ENCODE results near the gene ESPL1.
"Not testable (repeated sequence)": the region's sequence is repeated elsewhere in the genome, so short reads cannot be mapped to it uniquely, and the experiment has no call there.

Gene ESPL1

DNA sequence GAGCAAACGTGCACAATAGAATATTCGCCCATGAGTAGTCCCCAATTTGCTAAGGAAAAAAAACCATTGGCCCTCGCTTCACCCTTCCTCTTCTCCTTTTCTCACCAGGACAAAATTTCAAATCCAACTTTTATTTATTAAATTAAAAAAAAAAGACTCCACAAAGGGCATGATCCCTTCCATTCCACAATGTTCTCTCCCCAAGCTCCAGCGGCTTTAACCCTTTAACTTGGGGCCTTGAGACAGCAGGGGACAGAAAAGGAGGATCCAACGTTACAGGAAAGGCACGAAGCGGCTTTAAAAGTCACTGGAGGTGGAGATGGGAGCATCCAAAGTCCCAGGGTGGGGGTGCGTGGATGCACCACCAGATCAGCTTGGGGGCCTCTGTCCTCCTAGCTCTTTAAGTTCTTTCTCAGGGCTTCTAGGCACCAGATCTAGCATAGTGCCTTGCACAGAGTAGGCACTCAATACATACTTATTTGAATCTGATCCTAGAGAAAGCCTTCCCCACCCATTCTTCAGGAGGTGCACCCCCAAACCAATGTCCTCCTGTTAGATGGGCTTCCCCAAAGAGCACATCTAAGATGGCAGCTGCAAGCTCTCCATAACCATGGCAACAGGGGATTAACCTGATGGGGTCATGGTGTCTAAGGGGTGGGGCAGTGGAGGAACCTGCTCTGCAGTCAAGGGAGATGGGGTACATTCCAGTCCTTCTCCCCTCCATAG lies 58.5 kb downstream of the ESPL1 start:
- in situ Hi-C loops (cut with MboI; ENCODE audit: low sequenced_read_pairs, unreplicated experiment), result no loop called here
- TF ChIP-seq, protein P1, sequence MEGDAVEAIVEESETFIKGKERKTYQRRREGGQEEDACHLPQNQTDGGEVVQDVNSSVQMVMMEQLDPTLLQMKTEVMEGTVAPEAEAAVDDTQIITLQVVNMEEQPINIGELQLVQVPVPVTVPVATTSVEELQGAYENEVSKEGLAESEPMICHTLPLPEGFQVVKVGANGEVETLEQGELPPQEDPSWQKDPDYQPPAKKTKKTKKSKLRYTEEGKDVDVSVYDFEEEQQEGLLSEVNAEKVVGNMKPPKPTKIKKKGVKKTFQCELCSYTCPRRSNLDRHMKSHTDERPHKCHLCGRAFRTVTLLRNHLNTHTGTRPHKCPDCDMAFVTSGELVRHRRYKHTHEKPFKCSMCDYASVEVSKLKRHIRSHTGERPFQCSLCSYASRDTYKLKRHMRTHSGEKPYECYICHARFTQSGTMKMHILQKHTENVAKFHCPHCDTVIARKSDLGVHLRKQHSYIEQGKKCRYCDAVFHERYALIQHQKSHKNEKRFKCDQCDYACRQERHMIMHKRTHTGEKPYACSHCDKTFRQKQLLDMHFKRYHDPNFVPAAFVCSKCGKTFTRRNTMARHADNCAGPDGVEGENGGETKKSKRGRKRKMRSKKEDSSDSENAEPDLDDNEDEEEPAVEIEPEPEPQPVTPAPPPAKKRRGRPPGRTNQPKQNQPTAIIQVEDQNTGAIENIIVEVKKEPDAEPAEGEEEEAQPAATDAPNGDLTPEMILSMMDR (IDR thresholded peaks at IDR 0.05; ENCODE audit: borderline replicate concordance, control extremely low read depth, extremely low read depth, insufficient read depth, missing control alignments), result no peak
- DNase-seq (ENCODE audit: low spot score), result no peak

DNA sequence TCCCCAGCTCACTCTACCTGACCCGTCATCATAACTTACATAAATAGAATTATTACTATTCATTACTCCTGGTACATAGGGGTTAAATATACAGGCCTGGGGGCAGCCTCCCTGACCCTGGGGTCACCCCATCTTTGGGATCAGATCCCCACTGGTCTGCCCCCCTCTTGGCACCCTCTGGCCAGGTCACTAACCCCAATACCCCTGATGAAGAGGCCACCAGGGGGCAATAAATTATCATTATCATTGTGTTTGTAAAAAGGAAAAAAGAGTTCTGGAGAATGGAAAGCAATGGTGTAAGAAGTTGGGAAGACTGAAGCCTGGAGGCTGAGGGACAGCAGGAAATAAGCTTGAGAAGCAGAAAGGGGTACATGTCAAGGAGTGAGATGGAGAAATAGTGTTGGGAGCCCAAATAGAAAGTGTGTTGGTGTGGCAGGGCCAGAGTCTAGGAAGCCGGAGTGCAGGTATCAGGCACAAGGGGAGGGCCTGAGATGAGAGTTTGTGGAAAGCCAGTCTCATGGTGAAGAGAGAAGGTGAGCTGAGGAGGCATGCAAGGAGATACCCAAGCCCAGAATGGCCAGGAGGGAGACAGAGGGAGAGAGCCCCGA lies 59.4 kb downstream of the ESPL1 start:
- DNase-seq (ENCODE audit: low spot score), result no peak
- in situ Hi-C loops (cut with MboI; ENCODE audit: low sequenced_read_pairs, unreplicated experiment), result no loop called here
- TF ChIP-seq, protein P1 (IDR thresholded peaks at IDR 0.05; ENCODE audit: borderline replicate concordance, control extremely low read depth, extremely low read depth, insufficient read depth, missing control alignments), result peak; percentile 13

DNA sequence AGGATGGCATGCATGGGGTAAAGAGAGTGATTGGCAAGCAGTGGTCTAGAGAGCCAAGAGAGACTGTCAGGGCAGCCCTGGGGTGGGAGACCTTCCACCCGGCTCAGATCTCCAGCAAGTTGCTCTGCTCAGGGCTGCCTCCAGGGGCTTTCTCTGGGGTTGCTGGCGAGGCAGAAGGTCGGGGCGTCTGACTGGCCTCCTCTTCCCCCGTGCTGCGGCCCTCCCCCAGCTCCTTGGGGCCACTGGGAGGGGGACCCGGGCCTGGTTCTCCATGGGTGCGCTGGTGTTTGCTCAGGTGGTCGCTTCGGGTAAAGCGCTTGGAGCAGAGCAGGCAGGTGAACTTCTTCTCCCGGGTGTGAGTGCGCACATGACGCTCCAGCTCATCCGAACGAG lies 59.9 kb downstream of the ESPL1 start:
- DNase-seq (ENCODE audit: low spot score), result no peak
- TF ChIP-seq, protein P1 (IDR thresholded peaks at IDR 0.05; ENCODE audit: borderline replicate concordance, control extremely low read depth, extremely low read depth, insufficient read depth, missing control alignments), result no peak
- in situ Hi-C loops (cut with MboI; ENCODE audit: low sequenced_read_pairs, unreplicated experiment), result no loop called here

DNA sequence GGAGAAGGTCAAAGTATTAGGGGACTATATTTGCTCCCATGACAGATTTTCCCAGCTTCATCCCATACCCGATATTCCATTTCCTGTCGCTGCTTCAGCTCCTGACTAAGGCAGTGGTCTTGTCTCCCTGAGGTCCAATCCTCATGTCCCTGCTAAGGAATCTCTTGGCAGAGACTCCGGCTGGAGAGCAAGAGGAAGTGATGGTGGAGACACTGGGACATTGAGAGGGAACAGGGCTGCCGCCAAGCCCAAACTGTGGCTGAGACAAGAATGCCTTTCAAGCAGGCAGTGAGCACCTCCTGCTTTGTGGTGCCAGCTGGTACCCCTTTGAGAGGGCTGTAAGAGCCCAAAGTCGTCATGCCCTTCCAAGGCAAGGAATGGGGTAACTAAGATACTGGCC lies 62.6 kb downstream of the ESPL1 start:
- in situ Hi-C loops (cut with MboI; ENCODE audit: low sequenced_read_pairs, unreplicated experiment), result no loop called here
- TF ChIP-seq, protein P1 (IDR thresholded peaks at IDR 0.05; ENCODE audit: borderline replicate concordance, control extremely low read depth, extremely low read depth, insufficient read depth, missing control alignments), result no peak
- no peak for DNase-seq (ENCODE audit: low spot score)

DNA sequence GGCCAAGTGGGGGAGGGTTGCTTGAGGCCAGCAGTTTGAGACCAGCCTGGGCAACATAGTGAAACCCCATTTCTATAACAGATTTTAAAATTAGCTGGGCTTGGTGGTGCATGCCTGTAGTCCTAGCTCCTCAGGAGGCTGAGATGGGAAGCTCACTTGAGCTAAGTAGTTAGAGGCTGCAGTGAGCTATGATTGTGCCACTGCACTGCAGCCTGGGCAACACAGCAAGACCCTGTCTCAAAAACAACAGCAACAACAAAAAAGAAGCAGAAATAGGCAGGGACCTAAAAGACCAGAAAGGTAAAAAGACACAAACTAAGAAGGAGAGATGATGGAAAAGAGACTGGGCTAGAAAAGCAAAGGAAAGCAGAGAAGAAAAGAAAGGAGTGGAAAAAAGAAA lies 64.2 kb downstream of the ESPL1 start:
- in situ Hi-C loops (cut with MboI; ENCODE audit: low sequenced_read_pairs, unreplicated experiment); DNase-seq (ENCODE audit: low spot score): not testable (repeated sequence)

DNA sequence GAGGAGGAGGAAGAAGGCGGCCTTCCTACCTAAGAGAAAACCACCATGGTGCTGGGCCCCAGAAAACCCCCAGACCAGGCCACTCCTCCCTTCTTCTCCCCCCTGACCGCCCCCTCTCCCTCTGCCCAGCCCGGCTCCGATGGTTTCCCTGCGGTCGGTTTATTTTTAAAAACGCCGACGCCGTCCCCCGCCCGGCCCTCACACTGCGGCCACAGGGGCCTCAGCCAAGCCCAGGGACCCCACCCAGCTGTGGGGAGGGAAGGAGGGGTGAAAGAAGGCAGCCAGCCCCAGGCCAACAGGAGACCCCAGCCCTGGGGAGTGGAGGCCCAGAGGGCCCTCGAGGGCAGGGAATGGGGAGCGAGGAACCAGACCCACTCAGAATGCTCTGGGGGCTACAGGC lies 64.6 kb downstream of the ESPL1 start:
- no peak for DNase-seq (ENCODE audit: low spot score)
- in situ Hi-C loops (cut with MboI; ENCODE audit: low sequenced_read_pairs, unreplicated experiment), result no loop called here
- TF ChIP-seq, protein P1 (IDR thresholded peaks at IDR 0.05; ENCODE audit: borderline replicate concordance, control extremely low read depth, extremely low read depth, insufficient read depth, missing control alignments), result no peak

DNA sequence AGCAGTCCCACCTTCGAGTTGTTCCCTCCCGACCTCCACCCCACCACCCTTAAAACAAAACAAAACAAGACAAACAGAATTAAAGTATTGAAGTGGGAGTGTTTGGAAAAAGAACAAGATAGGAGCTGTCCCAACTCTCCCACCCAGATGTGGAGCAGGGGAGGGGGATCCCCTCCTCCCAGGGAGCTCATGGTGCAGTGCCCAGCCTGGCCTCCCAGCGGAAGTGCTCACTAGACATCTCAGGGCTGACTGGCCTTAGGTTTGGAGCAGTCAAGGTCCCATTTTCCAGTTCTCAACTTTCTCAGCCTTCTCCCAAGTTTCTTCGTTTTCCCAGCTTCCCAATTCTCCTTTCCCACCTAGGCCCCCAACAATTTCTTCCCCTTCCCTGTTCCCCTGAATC lies 65.2 kb downstream of the ESPL1 start:
- DNase-seq (ENCODE audit: low spot score), result no peak
- TF ChIP-seq, protein P1 (IDR thresholded peaks at IDR 0.05; ENCODE audit: borderline replicate concordance, control extremely low read depth, extremely low read depth, insufficient read depth, missing control alignments), result no peak
- in situ Hi-C loops (cut with MboI; ENCODE audit: low sequenced_read_pairs, unreplicated experiment), result no loop called here
